Panc1 (cell line): ENCODE data around the gene SPSB1. TPM values are rescaled to one million over a fixed set of nuclear protein-coding genes. Genes with fewer than 3 reads are reported as not detected.

Source experiments
- ATAC-seq: fragments of 200-7000 bp; cut with Tn5 transposase; 2 replicates; pipeline ENCODE4 v1.9.1; 2020; ENCODE audit warnings: mild to moderate bottlenecking, moderate library complexity
- BruUV-seq: library from RNA; stranded (reverse); fragments of 400-500 nt; replicated peaks from 2 replicates; lab custom pipeline; 2021; lab: Mats Ljungman, UMichigan
- CTCF ChIA-PET: fragments of 300-600 bp; sonication (Branson Sonifier 250); formaldehyde crosslinking; loops from one replicate; lab custom pipeline; 2022; ENCODE audit warnings: antibody characterized with exemption; lab: Charles Lee
- POLR2A ChIA-PET: fragments of 300-600 bp; sonication (Branson Sonifier 250); formaldehyde crosslinking; loops from one replicate; lab custom pipeline; 2022; ENCODE audit warnings: antibody characterized with exemption; lab: Charles Lee
- DNase-seq: peaks from one replicate; pipeline ENCODE4 v3.0.0-alpha.2; 2010; ENCODE audit warnings: low read depth, low spot score
- H3K27ac ChIP-seq: 2 replicates; pipeline ENCODE4 v1.5.1; 2011; ENCODE audit warnings: mild to moderate bottlenecking, low read length, inconsistent platforms
- H3K27me3 ChIP-seq: fragments of 200-500 bp; sonication (Bioruptor generic); 2 replicates; pipeline ENCODE4 v1.6.0; 2014; ENCODE audit warnings: low read length, inconsistent platforms; ENCODE audit not compliant: control insufficient read depth, insufficient read depth
- H3K36me3 ChIP-seq: fragments of 200-500 bp; sonication (Bioruptor generic); 2 replicates; pipeline ENCODE4 v1.5.1; 2014; ENCODE audit warnings: inconsistent platforms, mild to moderate bottlenecking, low read length, moderate library complexity; ENCODE audit not compliant: control insufficient read depth, insufficient read depth
- H3K4me1 ChIP-seq: 2 replicates; pipeline ENCODE4 v1.5.1; 2011; ENCODE audit warnings: inconsistent platforms, mild to moderate bottlenecking, low read length, moderate library complexity; ENCODE audit not compliant: control insufficient read depth, insufficient read depth
- H3K4me3 ChIP-seq, 2 experiments: 2 replicates each; pipeline ENCODE4 v1.5.1; 2011 to 2012; ENCODE audit warnings: low read depth in 2 of 2, low read length in 2 of 2, mild to moderate bottlenecking in 2 of 2, inconsistent platforms in 1 of 2, moderate library complexity in 1 of 2
- H3K9me3 ChIP-seq: fragments of 200-500 bp; sonication (Bioruptor generic); 2 replicates; pipeline ENCODE4 v1.5.1; 2014; ENCODE audit warnings: low read depth, mild to moderate bottlenecking, inconsistent platforms, low read length, moderate library complexity; ENCODE audit not compliant: control insufficient read depth, insufficient read depth
- CTCF ChIP-seq: fragments of 450-650 bp; IDR thresholded peaks from 2 replicates; pipeline ENCODE4 v1.5.1; 2017; ENCODE audit warnings: mild to moderate bottlenecking
- POLR2AphosphoS5 ChIP-seq: IDR thresholded peaks from 2 replicates; pipeline ENCODE4 v1.6.1; 2012; ENCODE audit warnings: mild to moderate bottlenecking, low read depth, low read length, moderate library complexity
- SIN3A ChIP-seq: IDR thresholded peaks from 2 replicates; pipeline ENCODE4 v1.6.1; 2012; ENCODE audit warnings: low read depth, mild to moderate bottlenecking, low read length, moderate library complexity, borderline replicate concordance; ENCODE audit not compliant: insufficient read depth
- TCF7L2 ChIP-seq: IDR thresholded peaks from 2 replicates; pipeline ENCODE4 v1.6.1; 2011; ENCODE audit warnings: mild to moderate bottlenecking, low read depth, low read length, inconsistent platforms
- in situ Hi-C: cut with HindIII; loops from 2 replicates; pipeline ENCODE4 v1.10.0; 2016; ENCODE audit warnings: low sequenced_read_pairs, low pct_unique_long_range_greater_than_20kb
- intact Hi-C: fragments of 100-400 bp; cut with micrococcal nuclease; formaldehyde crosslinking; loops from one replicate; pipeline ENCODE4 v1.10.0; 2022; ENCODE audit not compliant: unreplicated experiment
- total RNA-seq: library from RNA; stranded (reverse); gene quantifications from one replicate; pipeline ENCODE4 v1.2.1, GENCODE V29; 2021; ENCODE audit not compliant: unreplicated experiment
- TF ChIP-seq, protein P1 (sequence below), 2 experiments: IDR thresholded peaks; 2 replicates each; pipeline ENCODE4 v1.6.1; 2011 to 2012; ENCODE audit warnings: low read depth in 2 of 2, control low read depth in 1 of 2, low read length in 1 of 2, mild to moderate bottlenecking in 1 of 2, moderate library complexity in 1 of 2; ENCODE audit not compliant: insufficient read depth in 1 of 2

SPSB1 gene
- total RNA-seq, 1 experiment from 2014 or later, result 73.7 TPM

DNA sequence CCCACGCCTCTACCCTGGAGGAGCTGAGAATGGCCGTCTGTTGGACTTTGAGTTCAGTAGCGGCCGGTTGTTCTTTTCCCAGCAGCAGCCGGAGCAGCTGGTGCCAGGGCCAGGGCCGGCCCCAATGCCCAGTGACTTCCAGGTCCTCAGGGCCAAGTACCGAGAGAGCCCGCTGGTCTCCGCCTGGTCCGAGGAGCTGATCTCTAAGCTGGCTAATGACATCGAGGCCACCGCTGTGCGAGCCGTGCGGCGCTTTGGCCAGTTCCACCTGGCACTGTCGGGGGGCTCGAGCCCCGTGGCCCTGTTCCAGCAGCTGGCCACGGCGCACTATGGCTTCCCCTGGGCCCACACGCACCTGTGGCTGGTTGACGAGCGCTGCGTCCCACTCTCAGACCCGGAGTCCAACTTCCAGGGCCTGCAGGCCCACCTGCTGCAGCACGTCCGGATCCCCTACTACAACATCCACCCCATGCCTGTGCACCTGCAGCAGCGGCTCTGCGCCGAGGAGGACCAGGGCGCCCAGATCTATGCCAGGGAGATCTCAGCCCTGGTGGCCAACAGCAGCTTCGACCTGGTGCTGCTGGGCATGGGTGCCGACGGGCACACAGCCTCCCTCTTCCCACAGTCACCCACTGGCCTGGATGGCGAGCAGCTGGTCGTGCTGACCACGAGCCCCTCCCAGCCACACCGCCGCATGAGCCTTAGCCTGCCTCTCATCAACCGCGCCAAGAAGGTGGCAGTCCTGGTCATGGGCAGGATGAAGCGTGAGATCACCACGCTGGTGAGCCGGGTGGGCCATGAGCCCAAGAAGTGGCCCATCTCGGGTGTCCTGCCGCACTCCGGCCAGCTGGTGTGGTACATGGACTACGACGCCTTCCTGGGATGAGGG, 28.5 kb upstream of the SPSB1 start:
- no peaks in the 10 kb centered on the region for H3K36me3 ChIP-seq
- ChIA-PET CTCF (interaction anchor here (0.5 to 0.6 kb wide), 2 partner anchors 57 to 62 kb away, joined by 4 to 5 read pairs; no protein-coding TSS in a partner anchor), POLR2A (interaction anchor here (0.6 kb wide), 1 partner anchor 482 kb away, joined by 3 read pairs; no protein-coding TSS in a partner anchor)
- BruUV-seq, result no TSS peak
- no peak overlapping the region for H3K4me3 ChIP-seq
- intact Hi-C loops, result no loop called here
- H3K27me3 ChIP-seq, result no peaks in the 10 kb centered on the region
- DNase-seq (no peak), ATAC-seq (no peak)
- H3K27ac ChIP-seq, result no peak overlapping the region
- H3K9me3 ChIP-seq, result no peaks in the 10 kb centered on the region
- H3K4me1 ChIP-seq, result peaks cover 20% of the 10 kb centered on the region
- TF ChIP-seq SIN3A (no peak), POLR2AphosphoS5 (no peak), CTCF (no peak), TCF7L2 (no peak)
- TF ChIP-seq, protein P1, sequence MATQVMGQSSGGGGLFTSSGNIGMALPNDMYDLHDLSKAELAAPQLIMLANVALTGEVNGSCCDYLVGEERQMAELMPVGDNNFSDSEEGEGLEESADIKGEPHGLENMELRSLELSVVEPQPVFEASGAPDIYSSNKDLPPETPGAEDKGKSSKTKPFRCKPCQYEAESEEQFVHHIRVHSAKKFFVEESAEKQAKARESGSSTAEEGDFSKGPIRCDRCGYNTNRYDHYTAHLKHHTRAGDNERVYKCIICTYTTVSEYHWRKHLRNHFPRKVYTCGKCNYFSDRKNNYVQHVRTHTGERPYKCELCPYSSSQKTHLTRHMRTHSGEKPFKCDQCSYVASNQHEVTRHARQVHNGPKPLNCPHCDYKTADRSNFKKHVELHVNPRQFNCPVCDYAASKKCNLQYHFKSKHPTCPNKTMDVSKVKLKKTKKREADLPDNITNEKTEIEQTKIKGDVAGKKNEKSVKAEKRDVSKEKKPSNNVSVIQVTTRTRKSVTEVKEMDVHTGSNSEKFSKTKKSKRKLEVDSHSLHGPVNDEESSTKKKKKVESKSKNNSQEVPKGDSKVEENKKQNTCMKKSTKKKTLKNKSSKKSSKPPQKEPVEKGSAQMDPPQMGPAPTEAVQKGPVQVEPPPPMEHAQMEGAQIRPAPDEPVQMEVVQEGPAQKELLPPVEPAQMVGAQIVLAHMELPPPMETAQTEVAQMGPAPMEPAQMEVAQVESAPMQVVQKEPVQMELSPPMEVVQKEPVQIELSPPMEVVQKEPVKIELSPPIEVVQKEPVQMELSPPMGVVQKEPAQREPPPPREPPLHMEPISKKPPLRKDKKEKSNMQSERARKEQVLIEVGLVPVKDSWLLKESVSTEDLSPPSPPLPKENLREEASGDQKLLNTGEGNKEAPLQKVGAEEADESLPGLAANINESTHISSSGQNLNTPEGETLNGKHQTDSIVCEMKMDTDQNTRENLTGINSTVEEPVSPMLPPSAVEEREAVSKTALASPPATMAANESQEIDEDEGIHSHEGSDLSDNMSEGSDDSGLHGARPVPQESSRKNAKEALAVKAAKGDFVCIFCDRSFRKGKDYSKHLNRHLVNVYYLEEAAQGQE (IDR thresholded peaks at IDR 0.05; ENCODE audit: insufficient read depth in 1 of 2, low read depth in 2 of 2, low read length in 1 of 2), result no peak
- in situ Hi-C loops, result no loop called here

DNA sequence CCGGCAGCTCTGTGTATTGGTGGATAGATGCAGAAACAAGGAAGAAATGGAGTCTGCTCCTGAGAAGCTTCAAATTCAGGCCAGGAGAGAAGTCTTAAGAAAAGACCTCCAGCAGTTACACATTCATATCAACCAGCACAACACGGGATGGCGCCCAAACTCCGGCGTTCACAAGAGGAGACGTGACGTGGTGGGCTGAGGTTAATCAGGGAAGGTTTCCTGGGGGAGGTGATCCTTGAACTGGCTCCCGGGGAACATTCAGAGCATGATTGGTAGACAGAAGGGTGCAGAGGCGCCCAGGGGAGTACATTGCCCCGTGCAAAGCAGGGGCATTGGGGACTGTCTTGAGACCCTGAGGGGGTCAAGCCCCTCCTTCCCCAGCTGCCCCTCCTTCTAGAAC, 27.7 kb upstream of the SPSB1 start:
- no peak for TF ChIP-seq SIN3A
- TF ChIP-seq, protein P1 (IDR thresholded peaks at IDR 0.05; ENCODE audit: insufficient read depth in 1 of 2, low read depth in 2 of 2, low read length in 1 of 2), result no peak
- no peak for TF ChIP-seq POLR2AphosphoS5
- no peak for TF ChIP-seq CTCF
- no peak for TF ChIP-seq TCF7L2
- POLR2A ChIA-PET, result interaction anchor here (0.6 kb wide), 1 partner anchor 483 kb away, joined by 3 read pairs; no protein-coding TSS in a partner anchor
- Histone ChIP-seq H3K27me3 (no peaks in the 10 kb centered on the region), H3K36me3 (no peaks in the 10 kb centered on the region), H3K4me3 (no peak overlapping the region), H3K27ac (no peak overlapping the region), H3K4me1 (peaks cover 28% of the 10 kb centered on the region), H3K9me3 (no peaks in the 10 kb centered on the region)
- intact Hi-C loops, result loop anchor here (5.0 kb wide), 1 partner anchor 307 kb away; no protein-coding TSS in a partner anchor
- DNase-seq (no peak), ATAC-seq (no peak)
- CTCF ChIA-PET, result interaction anchor here (0.5 kb wide), 1 partner anchor 63 kb away, joined by 5 read pairs; no protein-coding TSS in a partner anchor
- in situ Hi-C loops, result no loop called here
- BruUV-seq, result TSS peak; percentile 47
